H1 (cell line): ENCODE results near the gene CBR3. TPM values are rescaled to one million over a fixed set of nuclear protein-coding genes. Genes with fewer than 3 reads are reported as not detected.
A peak's percentile ranks its signal among the peaks of the same experiment; 100 is the strongest.

Experiments
- CTCF ChIA-PET: fragments of 300-600 bp; sonication (Branson Sonifier 250); formaldehyde crosslinking; loops from one replicate; lab custom pipeline; 2021; ENCODE audit not compliant: partially characterized antibody; lab: Charles Lee
- POLR2A ChIA-PET: fragments of 300-600 bp; sonication (Branson Sonifier 250); formaldehyde crosslinking; loops from one replicate; lab custom pipeline; 2021; ENCODE audit warnings: inconsistent platforms; ENCODE audit not compliant: partially characterized antibody; lab: Charles Lee
- DNase-seq, 2 experiments: peaks; one replicate each; pipeline versions ENCODE4 v3.0.0 to v3.0.0-alpha.2; 2010 to 2022; ENCODE audit warnings: low spot score in 2 of 2, low read depth in 1 of 2, mixed read lengths in 1 of 2
- FAIRE-seq: peaks from 2 replicates; lab custom pipeline; 2011; peaks lifted over from hg19 to GRCh38; lab: Jason Lieb, UNC
- H2AFZ ChIP-seq: 2 replicates; pipeline ENCODE4 v1.8.1; 2012; ENCODE audit warnings: low read length, inconsistent platforms
- H2AK5ac ChIP-seq: 2 replicates; pipeline ENCODE4 v1.6.1; 2013; ENCODE audit warnings: low read depth, low read length
- H2BK120ac ChIP-seq: replicated peaks from 2 replicates; pipeline ENCODE3; 2013; ENCODE audit warnings: low read depth, low read length, inconsistent platforms
- H2BK12ac ChIP-seq: 2 replicates; pipeline ENCODE4 v1.6.1; 2013; ENCODE audit warnings: low read depth, low read length
- H2BK15ac ChIP-seq: 2 replicates; pipeline ENCODE4 v1.6.1; 2013; ENCODE audit warnings: low read length
- H2BK20ac ChIP-seq: 2 replicates; pipeline ENCODE4 v1.6.1; 2013; ENCODE audit warnings: low read length
- H2BK5ac ChIP-seq: 2 replicates; pipeline ENCODE4 v1.6.1; 2013; ENCODE audit warnings: low read depth, low read length
- H3K14ac ChIP-seq: 2 replicates; pipeline ENCODE4 v1.6.1; 2013; ENCODE audit warnings: inconsistent platforms; ENCODE audit not compliant: insufficient read length
- H3K18ac ChIP-seq: 2 replicates; pipeline ENCODE4 v1.6.1; 2013; ENCODE audit warnings: low read length; ENCODE audit errors: extremely low read depth
- H3K23ac ChIP-seq: 2 replicates; pipeline ENCODE4 v1.6.1; 2013; ENCODE audit warnings: inconsistent platforms; ENCODE audit not compliant: insufficient read length
- H3K23me2 ChIP-seq: 2 replicates; pipeline ENCODE4 v1.6.1; 2013; ENCODE audit warnings: low read depth, low read length
- H3K27ac ChIP-seq: 2 replicates; pipeline ENCODE4 v1.6.1; 2011; ENCODE audit warnings: low read depth, low read length, inconsistent platforms
- H3K27me3 ChIP-seq, 4 experiments: replicated peaks in 1 of 4; 1 replicate in 1 of 4; 2 replicates in 3 of 4; pipeline versions ENCODE4 v1.6.1 to v1.8.1; 2011 to 2013; ENCODE audit warnings: low read length in 3 of 4, mild to moderate bottlenecking in 3 of 4, inconsistent platforms in 2 of 4, mixed read lengths in 2 of 4, moderate library complexity in 1 of 4; ENCODE audit not compliant: control insufficient read depth in 3 of 4, insufficient read depth in 3 of 4; ENCODE audit errors: extremely low read depth in 1 of 4
- H3K36me3 ChIP-seq, 4 experiments: 2 replicates each; pipeline versions ENCODE4 v1.6.1 to v1.8.1; 2011 to 2013; ENCODE audit warnings: mild to moderate bottlenecking in 4 of 4, low read length in 3 of 4, moderate library complexity in 2 of 4, control low read depth in 1 of 4, inconsistent platforms in 1 of 4; ENCODE audit not compliant: insufficient read depth in 4 of 4, control insufficient read depth in 2 of 4
- H3K4ac ChIP-seq: replicated peaks from 2 replicates; pipeline ENCODE3; 2013; ENCODE audit warnings: low read length, low read depth, mixed read lengths, inconsistent platforms; ENCODE audit not compliant: insufficient read length
- H3K4me1 ChIP-seq, 4 experiments: replicated peaks in 1 of 4; 1 replicate in 1 of 4; 2 replicates in 3 of 4; pipeline versions ENCODE4 v1.6.1 to v1.8.1; 2011 to 2013; ENCODE audit warnings: low read length in 3 of 4, inconsistent platforms in 2 of 4, mixed read lengths in 1 of 4; ENCODE audit not compliant: insufficient read depth in 4 of 4, control insufficient read depth in 3 of 4
- H3K4me2 ChIP-seq, 2 experiments: 2 replicates each; pipeline versions ENCODE4 v1.6.1 to v1.8.1; 2011 to 2013; ENCODE audit warnings: low read depth in 2 of 2, low read length in 2 of 2, control low read depth in 1 of 2, inconsistent platforms in 1 of 2, mild to moderate bottlenecking in 1 of 2; ENCODE audit not compliant: insufficient read depth in 1 of 2
- H3K4me3 ChIP-seq, 4 experiments: fragments of 200-600, 300-600 bp in 1 of 4; sonication (generic), shearing (Covaris generic), sonication (Bioruptor Twin) in 1 of 4; 2 replicates each; pipeline versions ENCODE4 v1.5.1 to v1.8.1; 2011 to 2016; ENCODE audit warnings: low read length in 4 of 4, low read depth in 3 of 4, control low read depth in 2 of 4, inconsistent platforms in 2 of 4, mild to moderate bottlenecking in 2 of 4, mixed read lengths in 1 of 4, moderate library complexity in 1 of 4; ENCODE audit not compliant: insufficient read depth in 2 of 4; ENCODE audit errors: extremely low read depth in 1 of 4
- H3K56ac ChIP-seq: replicated peaks from 2 replicates; pipeline ENCODE3; 2013; ENCODE audit warnings: low read depth, mild to moderate bottlenecking, mixed read lengths, low read length, inconsistent platforms; ENCODE audit not compliant: insufficient read length
- H3K79me1 ChIP-seq: 2 replicates; pipeline ENCODE4 v1.6.1; 2013; ENCODE audit warnings: low read depth, low read length, control low read depth
- H3K79me2 ChIP-seq, 2 experiments: 2 replicates each; pipeline versions ENCODE4 v1.6.1 to v1.8.1; 2012 to 2013; ENCODE audit warnings: low read length in 2 of 2, mild to moderate bottlenecking in 2 of 2, inconsistent platforms in 1 of 2; ENCODE audit not compliant: insufficient read depth in 2 of 2, control insufficient read depth in 1 of 2
- H3K9ac ChIP-seq, 4 experiments: replicated peaks in 1 of 4; 1 replicate in 1 of 4; 2 replicates in 3 of 4; pipeline versions ENCODE4 v1.6.1 to v1.8.1; 2011 to 2013; ENCODE audit warnings: low read depth in 3 of 4, low read length in 3 of 4, control low read depth in 2 of 4, mild to moderate bottlenecking in 2 of 4, moderate library complexity in 2 of 4, inconsistent platforms in 1 of 4; ENCODE audit errors: extremely low read depth in 1 of 4
- H3K9me3 ChIP-seq, 2 experiments: 2 replicates each; pipeline versions ENCODE4 v1.6.1 to v1.8.1; 2012 to 2013; ENCODE audit warnings: mild to moderate bottlenecking in 2 of 2, moderate library complexity in 2 of 2, control low read depth in 1 of 2, inconsistent platforms in 1 of 2, low read depth in 1 of 2, low read length in 1 of 2, mixed read lengths in 1 of 2; ENCODE audit not compliant: insufficient read depth in 2 of 2
- H4K20me1 ChIP-seq, 2 experiments: replicated peaks in 1 of 2; 2 replicates each; pipeline versions ENCODE3 to v1.8.1; 2011 to 2013; ENCODE audit warnings: inconsistent platforms in 2 of 2, low read length in 2 of 2, mild to moderate bottlenecking in 1 of 2; ENCODE audit not compliant: insufficient read depth in 2 of 2, control insufficient read depth in 1 of 2
- H4K5ac ChIP-seq: 2 replicates; pipeline ENCODE4 v1.6.1; 2013; ENCODE audit warnings: low read length, low read depth, mixed read lengths, inconsistent platforms; ENCODE audit not compliant: insufficient read length
- H4K8ac ChIP-seq: 2 replicates; pipeline ENCODE4 v1.8.0; 2013; ENCODE audit warnings: mild to moderate bottlenecking, moderate library complexity, low read length, inconsistent platforms; ENCODE audit not compliant: insufficient read depth; ENCODE audit errors: extremely low read depth
- H4K91ac ChIP-seq: replicated peaks from 2 replicates; pipeline ENCODE3; 2013; ENCODE audit warnings: low read length, mixed read lengths, inconsistent platforms; ENCODE audit not compliant: insufficient read length
- CHD2 ChIP-seq: IDR thresholded peaks from 2 replicates; pipeline ENCODE4 v1.6.1; 2012; ENCODE audit warnings: low read length, improper control_type of control experiment
- NRF1 ChIP-seq: IDR thresholded peaks from 2 replicates; pipeline ENCODE4 v1.6.1; 2011; ENCODE audit warnings: mild to moderate bottlenecking, low read depth, low read length, improper control_type of control experiment
- RAD21 ChIP-seq, 2 experiments: IDR thresholded peaks in 1 of 2; conservative IDR thresholded peaks in 1 of 2; 2 replicates each; pipeline ENCODE4 v1.6.1; 2011; ENCODE audit warnings: low read depth in 2 of 2, low read length in 2 of 2, improper control_type of control experiment in 1 of 2, inconsistent platforms in 1 of 2, mild to moderate bottlenecking in 1 of 2, moderate library complexity in 1 of 2
- SIRT6 ChIP-seq: IDR thresholded peaks from one replicate; pipeline ENCODE4 v1.7.1; 2012; ENCODE audit warnings: low read length, inconsistent platforms
- SIX5 ChIP-seq: IDR thresholded peaks from 2 replicates; pipeline ENCODE4 v1.6.1; 2011; ENCODE audit warnings: mild to moderate bottlenecking, low read depth, low read length
- SRF ChIP-seq: IDR thresholded peaks from 2 replicates; pipeline ENCODE4 v1.6.1; 2011; ENCODE audit warnings: mild to moderate bottlenecking, low read depth, low read length, moderate library complexity
- WGBS, 2 experiments: shearing (Covaris generic) in 1 of 2; methylation state at CpG; one replicate each; pipeline versions ENCODE4 v1.1.6 to v1.1.7; 2013 to 2015; ENCODE audit warnings: low lambda C conversion rate in 2 of 2, mixed read lengths in 2 of 2, inconsistent platforms in 1 of 2, low coverage in 1 of 2, missing lambda C conversion rate in 1 of 2; ENCODE audit not compliant: insufficient replicate concordance in 2 of 2, insufficient coverage in 1 of 2, insufficient read length in 1 of 2; ENCODE audit errors: extremely low coverage in 1 of 2, missing lambda C conversion rate in 1 of 2; 5-methylcytosine and 5-hydroxymethylcytosine counted together
- polyA plus RNA-seq, 7 experiments: library from polyadenylated mRNA; depleted of rRNA in 3 of 7; stranded (reverse) in 5 of 7; unstranded in 2 of 7; fragments of >200 nt in 5 of 7; fragments of 200-250 nt in 2 of 7; gene quantifications; 1 replicate in 5 of 7; 2 replicates in 1 of 7; 4 replicates in 1 of 7; pipeline versions ENCODE4 v1.2.1 to v1.2.3, GENCODE V29; 2011 to 2013; ENCODE audit warnings: missing spikeins in 2 of 7, mixed read lengths in 2 of 7
- total RNA-seq: library from RNA; stranded (reverse); fragmentation: NEBNext Ultra II Directional; extraction: Animal tissue kit (Norgen Biotek cat#: 25700); gene quantifications from 2 replicates; pipeline ENCODE4 v1.2.1, GENCODE V29; 2021

The CBR3 gene
- total and polyA plus RNA-seq, 2 of the 8 experiments (the other 6 are each of a cell fraction or from before 2014, with no cell fraction given) = 1.2 to 4.3 TPM

- Histone ChIP-seq H3K79me1 (no peaks in the 10 kb centered on the region), H3K4me1 (peaks cover 10 to 32% (median 17%) of the 10 kb centered on the region in 4 experiments; a peak in 5 of 7 replicates), H4K20me1 (no peaks in the 10 kb centered on the region), H3K23ac (no peak overlapping the region), H2BK15ac (no peak overlapping the region), H3K27ac (peak overlapping the region; percentile 58; the same call in 1 of the 2 replicates), H3K4me2 (peak overlapping the region; percentile 20 to 54; a peak in 2 of 4 replicates), H3K4ac (peak overlapping the region; percentile 94), H2BK12ac (peak overlapping the region; percentile 81; the same call in 1 of the 2 replicates), H3K56ac (peak overlapping the region; percentile 90), H3K79me2 (no peaks in the 10 kb centered on the region), H2AFZ (no peak overlapping the region), H3K14ac (no peak overlapping the region), H4K5ac (peak overlapping the region; percentile 71), H2BK5ac (peak overlapping the region; percentile 98), H3K9me3 (peaks cover 19% of the 10 kb centered on the region in 2 experiments), H3K36me3 (peaks cover 0 to 7% (median 1%) of the 10 kb centered on the region in 4 experiments; a peak in 1 of 8 replicates), H2BK20ac (peak overlapping the region; percentile 94), H2BK120ac (peak overlapping the region; percentile 100), H4K91ac (peak overlapping the region; percentile 99), H3K9ac (no peak overlapping the region), H3K23me2 (no peaks in the 10 kb centered on the region), H4K8ac (no peak overlapping the region), H3K18ac (peak overlapping the region; percentile 53; the same call in 1 of the 2 replicates), H2AK5ac (0 out of 2 replicates have a peak overlapping the region, but pooled peaks have one; percentile 24), H3K27me3 (no peaks in the 10 kb centered on the region), H3K4me3 (no peak overlapping the region; a peak in 1 of 8 replicates)
- ChIA-PET POLR2A (interaction anchor here (0.7 to 2.0 kb wide), 9 partner anchors 9 to 222 kb away, joined by 3 to 5 read pairs (median 4); partner anchors contain the start of genes MORC3 and SETD4), CTCF (interaction anchor here (1.3 to 2.2 kb wide), 3 partner anchors 10 to 41 kb away, joined by 4 to 9 read pairs (median 5); no protein-coding TSS in a partner anchor)
- no peak for FAIRE-seq
- 36% methylated on average over 8 of the region's 8 CpGs; no CpG with 5 or more reads in 1 of the 2 experiments for WGBS, 2 experiments
- TF ChIP-seq SIX5 (no peak), RAD21 (IDR thresholded peaks at IDR 0.05 in 1 of 2, conservative IDR thresholded peaks at IDR 0.05 in 1 of 2; ENCODE audit: low read depth in 2 of 2, low read length in 2 of 2) (no peak), NRF1 (no peak), SIRT6 (no peak), SRF (no peak), CHD2 (no peak)
- DNase-seq = no peak
Measured at GRCh38 chr21:36097427-36098181, 37.3 kb upstream of the CBR3 start.
